HEK293 (cell line): ENCODE results near the gene CEMP1.

ENCODE experiments used
- BCL11A ChIP-seq: fragments of 450-650 bp; formaldehyde crosslinking; IDR thresholded peaks from 2 replicates; pipeline ENCODE4 v1.5.1; 2016; ENCODE audit warnings: low read depth, missing biosample characterization, missing genetic modification characterization
- BCL11B ChIP-seq: fragments of 450-650 bp; formaldehyde crosslinking; IDR thresholded peaks from 2 replicates; pipeline ENCODE4 v1.5.1; 2016; ENCODE audit warnings: low read depth, missing biosample characterization, missing genetic modification characterization
- KLF17 ChIP-seq: fragments of 450-650 bp; formaldehyde crosslinking; IDR thresholded peaks from 2 replicates; pipeline ENCODE4 v1.5.1; 2016; ENCODE audit warnings: missing biosample characterization, missing genetic modification characterization
- SP2 ChIP-seq: fragments of 450-650 bp; formaldehyde crosslinking; IDR thresholded peaks from 2 replicates; pipeline ENCODE4 v1.5.1; 2016; ENCODE audit warnings: missing biosample characterization, missing genetic modification characterization
- ZBTB21 ChIP-seq: fragments of 450-650 bp; formaldehyde crosslinking; IDR thresholded peaks from 2 replicates; pipeline ENCODE4 v1.5.1; 2017; ENCODE audit warnings: missing biosample characterization, missing genetic modification characterization
- ZFP37 ChIP-seq: fragments of 450-650 bp; formaldehyde crosslinking; IDR thresholded peaks from 2 replicates; pipeline ENCODE4 v1.5.1; 2016; ENCODE audit warnings: missing biosample characterization, missing genetic modification characterization
- ZNF169 ChIP-seq: fragments of 450-650 bp; formaldehyde crosslinking; IDR thresholded peaks from 2 replicates; pipeline ENCODE4 v1.5.1; 2016; ENCODE audit warnings: missing biosample characterization, missing genetic modification characterization
- ZNF394 ChIP-seq: fragments of 450-650 bp; formaldehyde crosslinking; IDR thresholded peaks from 2 replicates; pipeline ENCODE4 v1.5.1; 2016; ENCODE audit warnings: missing biosample characterization, missing genetic modification characterization, mild to moderate bottlenecking, moderate library complexity, borderline replicate concordance
- ZNF529 ChIP-seq: fragments of 450-650 bp; formaldehyde crosslinking; IDR thresholded peaks from 2 replicates; pipeline ENCODE4 v1.5.1; 2017; ENCODE audit warnings: missing genetic modification characterization, missing biosample characterization; ENCODE audit not compliant: insufficient replicate concordance
- ZNF580 ChIP-seq: fragments of 450-650 bp; formaldehyde crosslinking; IDR thresholded peaks from 2 replicates; pipeline ENCODE4 v1.5.1; 2016; ENCODE audit warnings: missing biosample characterization, missing genetic modification characterization
- ZNF600 ChIP-seq: fragments of 450-650 bp; formaldehyde crosslinking; IDR thresholded peaks from 2 replicates; pipeline ENCODE4 v1.5.1; 2016; ENCODE audit warnings: missing biosample characterization, missing genetic modification characterization
- ZNF610 ChIP-seq: fragments of 450-650 bp; formaldehyde crosslinking; IDR thresholded peaks from 2 replicates; pipeline ENCODE4 v1.5.1; 2016; ENCODE audit warnings: missing biosample characterization, missing genetic modification characterization, borderline replicate concordance
- TF ChIP-seq, protein P1 (sequence below): fragments of 450-650 bp; formaldehyde crosslinking; IDR thresholded peaks from 2 replicates; pipeline ENCODE4 v1.5.0; 2017; ENCODE audit warnings: missing biosample characterization, missing genetic modification characterization, borderline replicate concordance
- TF ChIP-seq, protein P2 (sequence below): fragments of 450-650 bp; formaldehyde crosslinking; IDR thresholded peaks from 2 replicates; pipeline ENCODE4 v1.5.1; 2017; ENCODE audit warnings: missing biosample characterization, missing genetic modification characterization
- TF ChIP-seq, protein P3 (sequence below): fragments of 450-650 bp; formaldehyde crosslinking; conservative IDR thresholded peaks from 2 replicates; pipeline ENCODE4 v1.5.1; 2016; ENCODE audit warnings: low read depth, missing biosample characterization, missing genetic modification characterization
- TF ChIP-seq, protein P4 (sequence below): fragments of 450-650 bp; formaldehyde crosslinking; IDR thresholded peaks from 2 replicates; pipeline ENCODE4 v1.5.1; 2017; ENCODE audit warnings: missing biosample characterization, missing genetic modification characterization

Gene CEMP1

GRCh38 chr16:2514333-2515179 is 16.7 kb downstream of the CEMP1 start (continued):
- TF ChIP-seq, protein P1, sequence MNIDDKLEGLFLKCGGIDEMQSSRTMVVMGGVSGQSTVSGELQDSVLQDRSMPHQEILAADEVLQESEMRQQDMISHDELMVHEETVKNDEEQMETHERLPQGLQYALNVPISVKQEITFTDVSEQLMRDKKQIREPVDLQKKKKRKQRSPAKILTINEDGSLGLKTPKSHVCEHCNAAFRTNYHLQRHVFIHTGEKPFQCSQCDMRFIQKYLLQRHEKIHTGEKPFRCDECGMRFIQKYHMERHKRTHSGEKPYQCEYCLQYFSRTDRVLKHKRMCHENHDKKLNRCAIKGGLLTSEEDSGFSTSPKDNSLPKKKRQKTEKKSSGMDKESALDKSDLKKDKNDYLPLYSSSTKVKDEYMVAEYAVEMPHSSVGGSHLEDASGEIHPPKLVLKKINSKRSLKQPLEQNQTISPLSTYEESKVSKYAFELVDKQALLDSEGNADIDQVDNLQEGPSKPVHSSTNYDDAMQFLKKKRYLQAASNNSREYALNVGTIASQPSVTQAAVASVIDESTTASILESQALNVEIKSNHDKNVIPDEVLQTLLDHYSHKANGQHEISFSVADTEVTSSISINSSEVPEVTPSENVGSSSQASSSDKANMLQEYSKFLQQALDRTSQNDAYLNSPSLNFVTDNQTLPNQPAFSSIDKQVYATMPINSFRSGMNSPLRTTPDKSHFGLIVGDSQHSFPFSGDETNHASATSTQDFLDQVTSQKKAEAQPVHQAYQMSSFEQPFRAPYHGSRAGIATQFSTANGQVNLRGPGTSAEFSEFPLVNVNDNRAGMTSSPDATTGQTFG (tag by site-specific recombination), result no peak
- TF ChIP-seq BCL11B (tag by site-specific recombination), result no peak
- TF ChIP-seq ZNF529 (tag by site-specific recombination), result no peak
- no peak for TF ChIP-seq BCL11A
- TF ChIP-seq, protein P2, sequence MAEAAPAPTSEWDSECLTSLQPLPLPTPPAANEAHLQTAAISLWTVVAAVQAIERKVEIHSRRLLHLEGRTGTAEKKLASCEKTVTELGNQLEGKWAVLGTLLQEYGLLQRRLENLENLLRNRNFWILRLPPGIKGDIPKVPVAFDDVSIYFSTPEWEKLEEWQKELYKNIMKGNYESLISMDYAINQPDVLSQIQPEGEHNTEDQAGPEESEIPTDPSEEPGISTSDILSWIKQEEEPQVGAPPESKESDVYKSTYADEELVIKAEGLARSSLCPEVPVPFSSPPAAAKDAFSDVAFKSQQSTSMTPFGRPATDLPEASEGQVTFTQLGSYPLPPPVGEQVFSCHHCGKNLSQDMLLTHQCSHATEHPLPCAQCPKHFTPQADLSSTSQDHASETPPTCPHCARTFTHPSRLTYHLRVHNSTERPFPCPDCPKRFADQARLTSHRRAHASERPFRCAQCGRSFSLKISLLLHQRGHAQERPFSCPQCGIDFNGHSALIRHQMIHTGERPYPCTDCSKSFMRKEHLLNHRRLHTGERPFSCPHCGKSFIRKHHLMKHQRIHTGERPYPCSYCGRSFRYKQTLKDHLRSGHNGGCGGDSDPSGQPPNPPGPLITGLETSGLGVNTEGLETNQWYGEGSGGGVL (tag by site-specific recombination), result peak; percentile 16; the same call in 1 of the 2 replicates
- no peak for TF ChIP-seq ZNF600
- 0 out of 2 replicates have a peak, but pooled peaks have one; percentile 14 for TF ChIP-seq KLF17 (tag by site-specific recombination)
- TF ChIP-seq ZBTB21 (tag by site-specific recombination), result no peak
- no peak for TF ChIP-seq ZNF394 (tag by site-specific recombination)
- TF ChIP-seq, protein P3, sequence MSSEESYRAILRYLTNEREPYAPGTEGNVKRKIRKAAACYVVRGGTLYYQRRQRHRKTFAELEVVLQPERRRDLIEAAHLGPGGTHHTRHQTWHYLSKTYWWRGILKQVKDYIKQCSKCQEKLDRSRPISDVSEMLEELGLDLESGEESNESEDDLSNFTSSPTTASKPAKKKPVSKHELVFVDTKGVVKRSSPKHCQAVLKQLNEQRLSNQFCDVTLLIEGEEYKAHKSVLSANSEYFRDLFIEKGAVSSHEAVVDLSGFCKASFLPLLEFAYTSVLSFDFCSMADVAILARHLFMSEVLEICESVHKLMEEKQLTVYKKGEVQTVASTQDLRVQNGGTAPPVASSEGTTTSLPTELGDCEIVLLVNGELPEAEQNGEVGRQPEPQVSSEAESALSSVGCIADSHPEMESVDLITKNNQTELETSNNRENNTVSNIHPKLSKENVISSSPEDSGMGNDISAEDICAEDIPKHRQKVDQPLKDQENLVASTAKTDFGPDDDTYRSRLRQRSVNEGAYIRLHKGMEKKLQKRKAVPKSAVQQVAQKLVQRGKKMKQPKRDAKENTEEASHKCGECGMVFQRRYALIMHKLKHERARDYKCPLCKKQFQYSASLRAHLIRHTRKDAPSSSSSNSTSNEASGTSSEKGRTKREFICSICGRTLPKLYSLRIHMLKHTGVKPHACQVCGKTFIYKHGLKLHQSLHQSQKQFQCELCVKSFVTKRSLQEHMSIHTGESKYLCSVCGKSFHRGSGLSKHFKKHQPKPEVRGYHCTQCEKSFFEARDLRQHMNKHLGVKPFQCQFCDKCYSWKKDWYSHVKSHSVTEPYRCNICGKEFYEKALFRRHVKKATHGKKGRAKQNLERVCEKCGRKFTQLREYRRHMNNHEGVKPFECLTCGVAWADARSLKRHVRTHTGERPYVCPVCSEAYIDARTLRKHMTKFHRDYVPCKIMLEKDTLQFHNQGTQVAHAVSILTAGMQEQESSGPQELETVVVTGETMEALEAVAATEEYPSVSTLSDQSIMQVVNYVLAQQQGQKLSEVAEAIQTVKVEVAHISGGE (tag by site-specific recombination), result peak; percentile 31; the same call in 1 of the 2 replicates
- no peak for TF ChIP-seq ZNF610 (tag by site-specific recombination)
- TF ChIP-seq ZNF169 (tag by site-specific recombination), result no peak
- TF ChIP-seq SP2 (tag by site-specific recombination), result peak; percentile 62
- TF ChIP-seq, protein P4, sequence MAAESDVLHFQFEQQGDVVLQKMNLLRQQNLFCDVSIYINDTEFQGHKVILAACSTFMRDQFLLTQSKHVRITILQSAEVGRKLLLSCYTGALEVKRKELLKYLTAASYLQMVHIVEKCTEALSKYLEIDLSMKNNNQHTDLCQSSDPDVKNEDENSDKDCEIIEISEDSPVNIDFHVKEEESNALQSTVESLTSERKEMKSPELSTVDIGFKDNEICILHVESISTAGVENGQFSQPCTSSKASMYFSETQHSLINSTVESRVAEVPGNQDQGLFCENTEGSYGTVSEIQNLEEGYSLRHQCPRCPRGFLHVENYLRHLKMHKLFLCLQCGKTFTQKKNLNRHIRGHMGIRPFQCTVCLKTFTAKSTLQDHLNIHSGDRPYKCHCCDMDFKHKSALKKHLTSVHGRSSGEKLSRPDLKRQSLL, result no peak
- TF ChIP-seq ZFP37 (tag by site-specific recombination), result no peak
- TF ChIP-seq ZNF580, result no peak
